HepG2 (cell line): ENCODE data around the gene SPATA32. TPM values are rescaled to one million over a fixed set of nuclear protein-coding genes. Genes with fewer than 3 reads are reported as not detected.

Experiments used
- ATAC-seq: fragments of 200-7000 bp; cut with Tn5 transposase; 3 replicates; pipeline ENCODE4 v1.9.1; 2020; ENCODE audit warnings: mild to moderate bottlenecking, moderate library complexity
- BruUV-seq: library from RNA; stranded (reverse); fragments of 400-500 nt; replicated peaks from 2 replicates; lab custom pipeline; 2021; lab: Mats Ljungman, UMichigan
- CTCF ChIA-PET: fragments of 300-600 bp; formaldehyde crosslinking; extraction: SDS; loops from one replicate; lab custom pipeline; 2021; ENCODE audit warnings: low total read pairs, inconsistent platforms, low intra/inter-chr PET ratio; lab: Yijun Ruan, JAX
- POLR2A ChIA-PET: fragments of 350-600 bp; sonication (Branson Sonifier 250); formaldehyde crosslinking; loops from one replicate; lab custom pipeline; 2020; ENCODE audit warnings: antibody characterized with exemption, inconsistent platforms; lab: Yijun Ruan, JAX
- DNase-seq: peaks from one replicate; pipeline ENCODE4 v3.0.0-alpha.2; 2015; ENCODE audit warnings: low spot score
- FAIRE-seq: peaks from 3 replicates; lab custom pipeline; 2011; peaks lifted over from hg19 to GRCh38; lab: Jason Lieb, UNC
- H2AFZ ChIP-seq: one replicate; pipeline ENCODE4 v1.6.1; 2011; ENCODE audit warnings: low read length, inconsistent platforms
- H3K27ac ChIP-seq: fragments of 300-600 bp; 3 replicates; pipeline ENCODE4 v1.8.0; 2011; ENCODE audit warnings: mixed run types, mild to moderate bottlenecking, mixed read lengths, low read length, inconsistent platforms; ENCODE audit not compliant: insufficient read depth; ENCODE audit errors: extremely low read length
- H3K27me3 ChIP-seq, 2 experiments: fragments of 200-600 bp in 1 of 2; 2 replicates in 1 of 2; 3 replicates in 1 of 2; pipeline versions ENCODE4 v1.6.0 to v1.8.0; 2011; ENCODE audit warnings: low read length in 2 of 2, mild to moderate bottlenecking in 2 of 2, moderate library complexity in 2 of 2, inconsistent platforms in 1 of 2; ENCODE audit not compliant: insufficient read depth in 2 of 2, control insufficient read depth in 1 of 2
- H3K36me3 ChIP-seq, 2 experiments: fragments of 200-600 bp in 1 of 2; replicated peaks in 1 of 2; 2 replicates in 1 of 2; 3 replicates in 1 of 2; pipeline versions ENCODE4 v1.5.1 to v1.8.0; 2011; ENCODE audit warnings: low read length in 2 of 2, inconsistent platforms in 1 of 2; ENCODE audit not compliant: insufficient read depth in 2 of 2, control insufficient read depth in 1 of 2
- H3K4me1 ChIP-seq: 2 replicates; pipeline ENCODE4 v1.5.1; 2012; ENCODE audit warnings: low read length, inconsistent platforms; ENCODE audit not compliant: insufficient read depth
- H3K4me2 ChIP-seq: 2 replicates; pipeline ENCODE4 v1.6.0; 2011; ENCODE audit warnings: low read depth, low read length, inconsistent platforms
- H3K4me3 ChIP-seq, 3 experiments: fragments of 200-600 bp in 1 of 3; sonication (generic), shearing (Covaris generic) in 1 of 3; replicated peaks in 1 of 3; 2 replicates each; pipeline ENCODE4 v1.5.1; 2011 to 2016; ENCODE audit warnings: low read length in 3 of 3, inconsistent platforms in 2 of 3, low read depth in 2 of 3, mild to moderate bottlenecking in 2 of 3, control low read depth in 1 of 3, mixed read lengths in 1 of 3; ENCODE audit not compliant: insufficient read depth in 1 of 3
- H3K79me2 ChIP-seq: one replicate; pipeline ENCODE4 v1.6.1; 2011; ENCODE audit warnings: low read length, inconsistent platforms; ENCODE audit not compliant: insufficient read depth
- H3K9ac ChIP-seq: 2 replicates; pipeline ENCODE4 v1.6.0; 2011; ENCODE audit warnings: mild to moderate bottlenecking, low read depth, low read length, inconsistent platforms; ENCODE audit not compliant: insufficient read depth
- H3K9me3 ChIP-seq: 2 replicates; pipeline ENCODE4 v1.5.1; 2012; ENCODE audit warnings: mild to moderate bottlenecking, low read length
- H4K20me1 ChIP-seq: 2 replicates; pipeline ENCODE4 v1.6.0; 2011; ENCODE audit warnings: inconsistent platforms, mild to moderate bottlenecking, low read length, moderate library complexity; ENCODE audit not compliant: insufficient read depth
- ARNT2 ChIP-seq: sonication (generic); formaldehyde crosslinking; IDR thresholded peaks from 2 replicates; pipeline ENCODE4 v1.8.0; 2022; ENCODE audit warnings: mild to moderate bottlenecking, low read depth, missing genetic modification reagents, moderate library complexity
- FOXO1 ChIP-seq: sonication (generic); formaldehyde crosslinking; IDR thresholded peaks from 2 replicates; pipeline ENCODE4 v1.4.0; 2020; ENCODE audit warnings: missing genetic modification reagents
- KAT8 ChIP-seq: IDR thresholded peaks from 2 replicates; pipeline ENCODE4 v1.6.1; 2016; ENCODE audit warnings: missing genetic modification reagents, missing compliant biosample characterization
- WGBS: methylation state at CpG from one replicate; pipeline ENCODE4 v1.1.6; 2017; ENCODE audit warnings: low lambda C conversion rate; 5-methylcytosine and 5-hydroxymethylcytosine counted together
- in situ Hi-C: cut with HindIII; loops from 2 replicates; pipeline ENCODE4 v1.10.0; 2017; ENCODE audit warnings: low pct_unique_long_range_greater_than_20kb; ENCODE audit not compliant: extremely low pct_ligation_motif_present
- intact Hi-C: fragments of 100-400 bp; cut with micrococcal nuclease; formaldehyde crosslinking; loops from one replicate; pipeline ENCODE4 v1.10.0; 2022; ENCODE audit not compliant: unreplicated experiment
- polyA plus RNA-seq, 8 experiments: library from polyadenylated mRNA; depleted of rRNA in 3 of 8; stranded (reverse) in 7 of 8; unstranded in 1 of 8; fragments of >200 nt; fragmentation: Illumina TruSeq in 4 of 8; extraction: Trizol in 4 of 8; gene quantifications; 2 replicates each; pipeline versions ENCODE4 v1.2.1 to v1.2.3, GENCODE V29; 2011 to 2016; ENCODE audit warnings: low read depth in 4 of 8, missing spikeins in 1 of 8, mixed read lengths in 1 of 8; ENCODE audit not compliant: insufficient read depth in 1 of 8
- total RNA-seq, 5 experiments: library from RNA; depleted of rRNA; stranded (reverse); fragments of >200 nt; fragmentation: Illumina TruSeq; extraction: Trizol; gene quantifications; 2 replicates each; pipeline ENCODE4 v1.2.3, GENCODE V29; 2016; ENCODE audit warnings: low read depth in 1 of 5
- TF ChIP-seq, protein P1 (sequence below): sonication (generic); formaldehyde crosslinking; IDR thresholded peaks from 2 replicates; pipeline ENCODE4 v1.8.1; 2023; ENCODE audit warnings: mild to moderate bottlenecking, inconsistent platforms, moderate library complexity, missing genetic modification reagents, borderline replicate concordance
- TF ChIP-seq, protein P2 (sequence below): IDR thresholded peaks from 2 replicates; pipeline ENCODE4 v1.6.1; 2016; ENCODE audit warnings: low read depth, missing genetic modification reagents, missing compliant biosample characterization
- TF ChIP-seq, protein P3 (sequence below): sonication (generic); formaldehyde crosslinking; IDR thresholded peaks from 2 replicates; pipeline ENCODE4 v1.8.1; 2022; ENCODE audit warnings: mild to moderate bottlenecking, missing genetic modification reagents
- TF ChIP-seq, protein P4 (sequence below): sonication (generic); formaldehyde crosslinking; IDR thresholded peaks from 2 replicates; pipeline ENCODE4 v1.4.0; 2020; ENCODE audit warnings: missing genetic modification reagents
- TF ChIP-seq, protein P5 (sequence below): sonication (generic); formaldehyde crosslinking; IDR thresholded peaks from 2 replicates; pipeline ENCODE4 v1.9.0; 2021; ENCODE audit warnings: mild to moderate bottlenecking, missing genetic modification reagents

The SPATA32 gene
- total and polyA plus RNA-seq, 2 of the 13 experiments (the other 11 are each of a cell fraction or from before 2014, with no cell fraction given): not detected

DNA sequence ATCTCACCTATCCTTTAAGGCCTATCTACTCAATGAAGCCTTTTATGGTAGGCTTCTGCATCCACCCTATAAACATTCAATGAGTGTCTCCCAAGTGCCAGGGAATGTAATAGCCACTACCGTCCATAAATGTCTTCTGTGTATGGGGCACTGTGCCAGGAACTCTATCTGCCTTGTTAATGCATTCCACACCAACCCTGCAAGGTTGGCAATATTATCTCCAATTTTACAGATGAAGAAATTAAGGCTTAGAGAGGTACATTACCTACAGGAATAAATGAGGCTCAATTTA, 34.9 kb upstream of the SPATA32 start:
- Histone ChIP-seq H2AFZ (no peak overlapping the region), H3K27ac (no peak overlapping the region), H3K36me3 (no peaks in the 10 kb centered on the region), H3K4me2 (no peak overlapping the region), H3K27me3 (no peaks in the 10 kb centered on the region), H3K9me3 (no peaks in the 10 kb centered on the region), H3K79me2 (peaks cover 27% of the 10 kb centered on the region), H3K4me3 (no peak overlapping the region), H3K4me1 (peaks cover 27% of the 10 kb centered on the region), H4K20me1 (no peaks in the 10 kb centered on the region), H3K9ac (no peak overlapping the region)
- ChIA-PET CTCF (no interaction called here), POLR2A (no interaction called here)
- no TSS peak for BruUV-seq
- intact Hi-C loops: no loop called here
- FAIRE-seq (no peak), ATAC-seq (no peak), DNase-seq (no peak)
- in situ Hi-C loops: no loop called here
- WGBS: 86% methylated on average over 1 of the region's 1 CpG
- TF ChIP-seq FOXO1 (CRISPR knock-in tag) (no peak), ARNT2 (no peak), KAT8 (CRISPR knock-in tag) (no peak)
- TF ChIP-seq, protein P1, sequence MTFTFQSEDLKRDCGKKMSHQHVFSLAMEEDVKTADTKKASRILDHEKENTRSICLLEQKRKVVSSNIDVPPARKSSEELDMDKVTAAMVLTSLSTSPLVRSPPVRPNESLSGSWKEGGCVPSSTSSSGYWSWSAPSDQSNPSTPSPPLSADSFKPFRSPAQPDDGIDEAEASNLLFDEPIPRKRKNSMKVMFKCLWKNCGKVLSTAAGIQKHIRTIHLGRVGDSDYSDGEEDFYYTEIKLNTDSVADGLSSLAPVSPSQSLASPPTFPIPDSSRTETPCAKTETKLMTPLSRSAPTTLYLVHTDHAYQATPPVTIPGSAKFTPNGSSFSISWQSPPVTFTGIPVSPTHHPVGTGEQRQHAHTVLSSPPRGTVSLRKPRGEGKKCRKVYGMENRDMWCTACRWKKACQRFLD: no peak
- TF ChIP-seq, protein P2, sequence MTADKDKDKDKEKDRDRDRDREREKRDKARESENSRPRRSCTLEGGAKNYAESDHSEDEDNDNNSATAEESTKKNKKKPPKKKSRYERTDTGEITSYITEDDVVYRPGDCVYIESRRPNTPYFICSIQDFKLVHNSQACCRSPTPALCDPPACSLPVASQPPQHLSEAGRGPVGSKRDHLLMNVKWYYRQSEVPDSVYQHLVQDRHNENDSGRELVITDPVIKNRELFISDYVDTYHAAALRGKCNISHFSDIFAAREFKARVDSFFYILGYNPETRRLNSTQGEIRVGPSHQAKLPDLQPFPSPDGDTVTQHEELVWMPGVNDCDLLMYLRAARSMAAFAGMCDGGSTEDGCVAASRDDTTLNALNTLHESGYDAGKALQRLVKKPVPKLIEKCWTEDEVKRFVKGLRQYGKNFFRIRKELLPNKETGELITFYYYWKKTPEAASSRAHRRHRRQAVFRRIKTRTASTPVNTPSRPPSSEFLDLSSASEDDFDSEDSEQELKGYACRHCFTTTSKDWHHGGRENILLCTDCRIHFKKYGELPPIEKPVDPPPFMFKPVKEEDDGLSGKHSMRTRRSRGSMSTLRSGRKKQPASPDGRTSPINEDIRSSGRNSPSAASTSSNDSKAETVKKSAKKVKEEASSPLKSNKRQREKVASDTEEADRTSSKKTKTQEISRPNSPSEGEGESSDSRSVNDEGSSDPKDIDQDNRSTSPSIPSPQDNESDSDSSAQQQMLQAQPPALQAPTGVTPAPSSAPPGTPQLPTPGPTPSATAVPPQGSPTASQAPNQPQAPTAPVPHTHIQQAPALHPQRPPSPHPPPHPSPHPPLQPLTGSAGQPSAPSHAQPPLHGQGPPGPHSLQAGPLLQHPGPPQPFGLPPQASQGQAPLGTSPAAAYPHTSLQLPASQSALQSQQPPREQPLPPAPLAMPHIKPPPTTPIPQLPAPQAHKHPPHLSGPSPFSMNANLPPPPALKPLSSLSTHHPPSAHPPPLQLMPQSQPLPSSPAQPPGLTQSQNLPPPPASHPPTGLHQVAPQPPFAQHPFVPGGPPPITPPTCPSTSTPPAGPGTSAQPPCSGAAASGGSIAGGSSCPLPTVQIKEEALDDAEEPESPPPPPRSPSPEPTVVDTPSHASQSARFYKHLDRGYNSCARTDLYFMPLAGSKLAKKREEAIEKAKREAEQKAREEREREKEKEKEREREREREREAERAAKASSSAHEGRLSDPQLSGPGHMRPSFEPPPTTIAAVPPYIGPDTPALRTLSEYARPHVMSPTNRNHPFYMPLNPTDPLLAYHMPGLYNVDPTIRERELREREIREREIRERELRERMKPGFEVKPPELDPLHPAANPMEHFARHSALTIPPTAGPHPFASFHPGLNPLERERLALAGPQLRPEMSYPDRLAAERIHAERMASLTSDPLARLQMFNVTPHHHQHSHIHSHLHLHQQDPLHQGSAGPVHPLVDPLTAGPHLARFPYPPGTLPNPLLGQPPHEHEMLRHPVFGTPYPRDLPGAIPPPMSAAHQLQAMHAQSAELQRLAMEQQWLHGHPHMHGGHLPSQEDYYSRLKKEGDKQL (CRISPR knock-in tag): no peak
- TF ChIP-seq, protein P3, sequence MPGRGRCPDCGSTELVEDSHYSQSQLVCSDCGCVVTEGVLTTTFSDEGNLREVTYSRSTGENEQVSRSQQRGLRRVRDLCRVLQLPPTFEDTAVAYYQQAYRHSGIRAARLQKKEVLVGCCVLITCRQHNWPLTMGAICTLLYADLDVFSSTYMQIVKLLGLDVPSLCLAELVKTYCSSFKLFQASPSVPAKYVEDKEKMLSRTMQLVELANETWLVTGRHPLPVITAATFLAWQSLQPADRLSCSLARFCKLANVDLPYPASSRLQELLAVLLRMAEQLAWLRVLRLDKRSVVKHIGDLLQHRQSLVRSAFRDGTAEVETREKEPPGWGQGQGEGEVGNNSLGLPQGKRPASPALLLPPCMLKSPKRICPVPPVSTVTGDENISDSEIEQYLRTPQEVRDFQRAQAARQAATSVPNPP (CRISPR knock-in tag): no peak
- TF ChIP-seq, protein P4, sequence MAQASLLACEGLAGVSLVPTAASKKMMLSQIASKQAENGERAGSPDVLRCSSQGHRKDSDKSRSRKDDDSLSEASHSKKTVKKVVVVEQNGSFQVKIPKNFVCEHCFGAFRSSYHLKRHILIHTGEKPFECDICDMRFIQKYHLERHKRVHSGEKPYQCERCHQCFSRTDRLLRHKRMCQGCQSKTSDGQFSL: no peak
- TF ChIP-seq, protein P5, sequence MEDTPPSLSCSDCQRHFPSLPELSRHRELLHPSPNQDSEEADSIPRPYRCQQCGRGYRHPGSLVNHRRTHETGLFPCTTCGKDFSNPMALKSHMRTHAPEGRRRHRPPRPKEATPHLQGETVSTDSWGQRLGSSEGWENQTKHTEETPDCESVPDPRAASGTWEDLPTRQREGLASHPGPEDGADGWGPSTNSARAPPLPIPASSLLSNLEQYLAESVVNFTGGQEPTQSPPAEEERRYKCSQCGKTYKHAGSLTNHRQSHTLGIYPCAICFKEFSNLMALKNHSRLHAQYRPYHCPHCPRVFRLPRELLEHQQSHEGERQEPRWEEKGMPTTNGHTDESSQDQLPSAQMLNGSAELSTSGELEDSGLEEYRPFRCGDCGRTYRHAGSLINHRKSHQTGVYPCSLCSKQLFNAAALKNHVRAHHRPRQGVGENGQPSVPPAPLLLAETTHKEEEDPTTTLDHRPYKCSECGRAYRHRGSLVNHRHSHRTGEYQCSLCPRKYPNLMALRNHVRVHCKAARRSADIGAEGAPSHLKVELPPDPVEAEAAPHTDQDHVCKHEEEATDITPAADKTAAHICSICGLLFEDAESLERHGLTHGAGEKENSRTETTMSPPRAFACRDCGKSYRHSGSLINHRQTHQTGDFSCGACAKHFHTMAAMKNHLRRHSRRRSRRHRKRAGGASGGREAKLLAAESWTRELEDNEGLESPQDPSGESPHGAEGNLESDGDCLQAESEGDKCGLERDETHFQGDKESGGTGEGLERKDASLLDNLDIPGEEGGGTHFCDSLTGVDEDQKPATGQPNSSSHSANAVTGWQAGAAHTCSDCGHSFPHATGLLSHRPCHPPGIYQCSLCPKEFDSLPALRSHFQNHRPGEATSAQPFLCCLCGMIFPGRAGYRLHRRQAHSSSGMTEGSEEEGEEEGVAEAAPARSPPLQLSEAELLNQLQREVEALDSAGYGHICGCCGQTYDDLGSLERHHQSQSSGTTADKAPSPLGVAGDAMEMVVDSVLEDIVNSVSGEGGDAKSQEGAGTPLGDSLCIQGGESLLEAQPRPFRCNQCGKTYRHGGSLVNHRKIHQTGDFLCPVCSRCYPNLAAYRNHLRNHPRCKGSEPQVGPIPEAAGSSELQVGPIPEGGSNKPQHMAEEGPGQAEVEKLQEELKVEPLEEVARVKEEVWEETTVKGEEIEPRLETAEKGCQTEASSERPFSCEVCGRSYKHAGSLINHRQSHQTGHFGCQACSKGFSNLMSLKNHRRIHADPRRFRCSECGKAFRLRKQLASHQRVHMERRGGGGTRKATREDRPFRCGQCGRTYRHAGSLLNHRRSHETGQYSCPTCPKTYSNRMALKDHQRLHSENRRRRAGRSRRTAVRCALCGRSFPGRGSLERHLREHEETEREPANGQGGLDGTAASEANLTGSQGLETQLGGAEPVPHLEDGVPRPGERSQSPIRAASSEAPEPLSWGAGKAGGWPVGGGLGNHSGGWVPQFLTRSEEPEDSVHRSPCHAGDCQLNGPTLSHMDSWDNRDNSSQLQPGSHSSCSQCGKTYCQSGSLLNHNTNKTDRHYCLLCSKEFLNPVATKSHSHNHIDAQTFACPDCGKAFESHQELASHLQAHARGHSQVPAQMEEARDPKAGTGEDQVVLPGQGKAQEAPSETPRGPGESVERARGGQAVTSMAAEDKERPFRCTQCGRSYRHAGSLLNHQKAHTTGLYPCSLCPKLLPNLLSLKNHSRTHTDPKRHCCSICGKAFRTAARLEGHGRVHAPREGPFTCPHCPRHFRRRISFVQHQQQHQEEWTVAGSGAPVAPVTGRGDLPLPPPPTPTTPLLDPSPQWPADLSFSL (CRISPR knock-in tag): no peak
